Activated naive CD8-positive, alpha-beta T cell treated with anti-CD3 and anti-CD28 coated beads, Interleukin-2, amount 50 U/mL, for 24 hours (primary cell): Measurements from ENCODE around the gene SCN4A.
"Not testable (repeated sequence)": the region's sequence is repeated elsewhere in the genome, so short reads cannot be mapped to it uniquely, and the experiment has no call there.

Source experiments
- ATAC-seq: fragments of 150-1000 bp; cut with Tn5 transposase; one replicate; pipeline ENCODE4 v1.10.0; 2021
- DNase-seq: peaks from one replicate; pipeline ENCODE4 v3.0.0; 2021
- H3K27ac Mint-ChIP-seq: one replicate; pipeline ENCODE4 v1.8.0; 2021; ENCODE audit warnings: mild to moderate bottlenecking, mixed read lengths
- H3K27me3 Mint-ChIP-seq: one replicate; pipeline ENCODE4 v1.8.0; 2021; ENCODE audit warnings: mixed read lengths
- H3K36me3 Mint-ChIP-seq: one replicate; pipeline ENCODE4 v1.8.0; 2021; ENCODE audit warnings: low read depth, mixed read lengths
- H3K4me1 Mint-ChIP-seq: one replicate; pipeline ENCODE4 v1.8.0; 2021; ENCODE audit warnings: mixed read lengths
- H3K4me3 Mint-ChIP-seq: one replicate; pipeline ENCODE4 v1.8.0; 2021; ENCODE audit warnings: mild to moderate bottlenecking, moderate library complexity, mixed read lengths
- H3K9me3 Mint-ChIP-seq: one replicate; pipeline ENCODE4 v1.8.0; 2021; ENCODE audit warnings: mixed read lengths

The SCN4A gene

DNA sequence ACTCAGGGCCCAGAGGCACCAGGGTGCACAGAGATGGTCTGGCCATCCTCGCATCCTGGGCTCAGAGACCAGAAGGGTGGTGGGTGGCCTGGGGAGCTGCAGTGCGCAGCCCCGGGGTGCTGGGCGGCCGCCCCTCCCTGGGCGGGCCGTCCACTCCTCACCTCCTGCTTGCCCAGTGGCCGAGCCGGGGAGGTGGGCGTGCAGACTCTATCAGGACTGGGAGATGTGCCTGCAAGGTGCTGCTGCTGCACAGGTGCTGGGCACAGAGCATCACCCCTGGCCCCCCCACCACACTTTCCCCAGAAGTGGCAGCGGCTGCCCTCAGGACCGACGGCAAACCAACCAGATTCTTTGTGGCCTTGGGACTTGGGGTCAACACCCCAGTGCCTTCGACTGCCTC lies at the start of gene SCN4A:
TSS of gene SCN4A (minus strand) at position 123 of the 400 bp plus-strand sequence. CDS start at position 46, 77 bp downstream.
- DNase-seq (no peak), ATAC-seq (no peak)
- Mint-ChIP-seq H3K27me3 (no peaks in the 10 kb centered on the region), H3K27ac (peak within 1 kb of the TSS; percentile 1), H3K4me1 (peaks cover 17% of the 10 kb centered on the region), H3K36me3 (no peaks in the 10 kb centered on the region), H3K9me3 (no peaks in the 10 kb centered on the region), H3K4me3 (no peak within 1 kb of the TSS)

DNA sequence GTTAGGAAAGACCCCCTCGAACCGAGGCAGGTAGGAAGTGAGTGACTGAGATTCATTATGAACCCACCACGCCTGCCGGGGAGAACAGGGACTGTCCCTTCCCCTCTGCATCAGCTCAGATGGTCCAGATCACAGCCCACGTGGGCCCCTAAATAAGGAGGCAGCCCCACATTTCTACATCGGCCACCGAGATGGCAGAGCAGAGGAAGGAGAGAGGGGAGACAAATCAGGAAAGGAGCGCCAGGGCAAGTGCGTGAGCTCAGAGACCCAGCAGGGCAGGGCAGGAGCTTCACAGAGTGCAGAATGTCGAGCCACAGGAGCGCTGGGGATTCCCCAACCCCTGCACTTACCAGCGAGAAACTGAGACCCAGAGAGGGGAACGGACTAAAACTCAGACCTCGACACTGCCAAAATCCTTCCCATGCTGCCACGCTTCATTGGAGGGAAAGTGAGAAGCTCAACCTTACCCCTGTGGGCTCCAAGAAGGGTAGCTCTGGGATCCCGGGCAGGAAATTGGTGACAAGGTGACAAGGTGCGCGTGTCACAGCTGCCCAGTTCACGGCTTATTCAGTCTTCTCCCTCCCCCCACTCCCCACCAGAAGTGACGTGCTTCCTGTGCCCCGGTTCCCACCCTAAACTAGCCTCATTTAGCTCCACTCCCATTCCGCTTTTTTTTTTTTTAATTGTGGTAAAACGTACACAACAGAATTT lies 47.5 kb upstream of the SCN4A start, which contains the start of gene ICAM2:
TSS of gene ICAM2 (minus strand) at position 578 of the 711 bp plus-strand sequence. CDS start 13,942 bp downstream, outside the sequence.
- no peaks in the 10 kb centered on the region for H3K27me3 Mint-ChIP-seq
- H3K36me3 Mint-ChIP-seq, result peaks cover 3% of the 10 kb centered on the region
- DNase-seq (peak; percentile 85), ATAC-seq (peak; percentile 75)
- no peaks in the 10 kb centered on the region for H3K9me3 Mint-ChIP-seq
- peak within 1 kb of the TSS; percentile 99 for H3K4me3 Mint-ChIP-seq
- peak within 1 kb of the TSS; percentile 99 for H3K27ac Mint-ChIP-seq
- H3K4me1 Mint-ChIP-seq, result peaks cover 82% of the 10 kb centered on the region

DNA sequence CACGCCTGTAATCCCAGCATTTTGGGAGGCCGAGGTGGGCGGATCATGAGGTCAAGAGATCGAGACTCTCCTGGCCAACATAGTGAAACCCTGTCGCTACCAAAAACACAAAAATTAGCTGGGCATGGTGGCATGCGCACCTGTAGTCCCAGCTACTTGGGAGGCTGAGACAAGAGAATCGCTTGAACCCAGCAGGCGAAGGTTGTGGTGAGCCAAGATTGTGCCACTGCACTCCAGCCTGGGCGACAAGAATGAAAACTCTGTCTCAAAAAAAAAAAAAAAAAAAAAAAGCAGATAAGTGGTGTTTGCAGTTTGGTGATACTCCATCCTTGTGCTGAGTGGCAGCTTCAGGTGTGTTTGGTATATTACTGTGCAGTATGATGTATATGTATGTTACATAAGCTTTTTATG lies 46.8 kb upstream of the SCN4A start:
- ATAC-seq, result not testable (repeated sequence)

DNA sequence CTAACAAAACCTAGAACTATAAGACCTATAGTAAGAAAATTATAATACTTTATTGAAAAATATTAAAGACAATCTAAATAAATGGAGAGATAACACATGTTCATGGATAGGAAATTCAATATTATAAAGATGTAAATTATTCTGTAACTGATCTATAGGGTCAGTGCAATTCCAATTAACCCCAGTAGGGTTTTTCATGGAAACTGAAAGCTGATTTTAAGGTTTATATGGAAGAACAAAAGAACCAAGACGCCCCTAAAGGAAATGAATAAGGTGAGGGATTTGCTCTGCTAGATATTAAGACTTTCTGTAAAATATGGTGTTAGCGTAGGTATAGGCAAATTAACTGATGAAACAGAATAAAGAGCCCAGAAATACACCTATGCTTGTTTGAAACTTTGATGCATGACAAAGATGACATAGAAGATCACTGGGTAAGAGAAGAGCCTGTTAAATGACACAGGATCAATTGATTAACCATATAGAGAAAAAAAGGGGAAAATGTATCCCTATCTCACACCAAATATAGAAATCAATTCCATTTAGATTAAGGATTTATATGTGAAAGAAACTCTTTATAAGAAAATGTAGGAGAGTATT lies 44.8 kb upstream of the SCN4A start:
- peak overlapping the region; percentile 99 for H3K4me3 Mint-ChIP-seq
- H3K27ac Mint-ChIP-seq, result peak overlapping the region; percentile 90
- no peaks in the 10 kb centered on the region for H3K9me3 Mint-ChIP-seq
- H3K27me3 Mint-ChIP-seq, result no peaks in the 10 kb centered on the region
- DNase-seq (no peak), ATAC-seq (no peak)
- peaks cover 84% of the 10 kb centered on the region for H3K4me1 Mint-ChIP-seq
- peaks cover 5% of the 10 kb centered on the region for H3K36me3 Mint-ChIP-seq

More for the DNA sequence above, 46.8 kb upstream of the SCN4A start:
- not testable (repeated sequence) for H3K27me3 Mint-ChIP-seq, H3K36me3 Mint-ChIP-seq, DNase-seq, H3K9me3 Mint-ChIP-seq
- peak overlapping the region; percentile 99 for H3K27ac Mint-ChIP-seq
- H3K4me3 Mint-ChIP-seq, result peak overlapping the region; percentile 99
- H3K4me1 Mint-ChIP-seq, result peaks cover 80% of the 10 kb centered on the region

DNA sequence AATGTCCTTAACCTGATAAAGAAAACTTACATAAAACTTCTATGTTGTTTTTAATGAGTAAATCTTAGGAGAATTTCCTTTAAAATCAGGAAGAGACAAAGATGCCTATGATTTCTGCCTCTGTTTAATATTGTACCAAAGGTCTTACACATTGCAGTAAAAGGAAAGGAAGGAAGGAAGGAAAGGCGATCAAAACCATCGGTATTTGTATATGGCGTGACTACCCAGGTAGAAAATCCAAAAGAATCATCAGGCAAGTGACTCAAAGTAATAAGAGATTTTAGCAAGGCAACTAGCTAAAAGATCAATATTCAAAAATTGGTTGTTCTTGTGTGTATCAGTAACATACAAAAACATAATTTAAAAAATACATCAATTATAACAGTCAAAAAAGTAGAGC lies 44.3 kb upstream of the SCN4A start:
- ATAC-seq (no peak), DNase-seq (no peak)
- Mint-ChIP-seq H3K27ac (peak overlapping the region; percentile 90), H3K4me3 (peak overlapping the region; percentile 78), H3K27me3 (no peaks in the 10 kb centered on the region), H3K36me3 (peaks cover 6% of the 10 kb centered on the region), H3K4me1 (peaks cover 80% of the 10 kb centered on the region), H3K9me3 (no peaks in the 10 kb centered on the region)

DNA sequence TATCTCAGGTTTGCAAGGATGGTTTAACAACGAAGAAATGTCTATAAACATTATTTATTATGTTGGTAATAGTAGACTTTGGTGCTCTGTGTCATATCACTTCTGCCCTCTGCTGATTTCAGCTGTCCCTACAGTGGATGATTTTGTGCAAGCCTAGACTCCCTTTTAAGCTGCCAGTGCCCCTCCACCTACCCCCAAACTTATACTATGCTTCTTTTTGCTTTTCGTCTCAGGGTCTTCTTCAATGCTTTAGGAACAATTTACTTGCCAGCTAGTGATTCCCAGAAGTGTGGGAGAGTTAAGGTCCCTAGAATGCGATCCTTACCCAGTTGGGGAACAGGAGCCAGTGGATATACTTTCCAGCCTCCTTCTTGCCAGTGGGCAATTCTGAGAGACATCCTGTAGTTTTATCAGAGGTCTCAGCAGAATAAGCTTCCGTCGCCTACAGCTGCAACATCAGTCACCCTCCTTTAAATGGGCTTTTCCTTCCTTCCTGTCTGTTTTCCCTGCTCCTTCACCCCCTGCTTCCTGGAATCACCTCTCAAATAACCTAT lies 43.6 kb upstream of the SCN4A start:
- Mint-ChIP-seq H3K4me3 (peak overlapping the region; percentile 78), H3K9me3 (no peaks in the 10 kb centered on the region), H3K36me3 (peaks cover 12% of the 10 kb centered on the region), H3K27me3 (no peaks in the 10 kb centered on the region), H3K4me1 (peaks cover 80% of the 10 kb centered on the region), H3K27ac (peak overlapping the region; percentile 90)
- ATAC-seq (peak; percentile 22), DNase-seq (no peak)

DNA sequence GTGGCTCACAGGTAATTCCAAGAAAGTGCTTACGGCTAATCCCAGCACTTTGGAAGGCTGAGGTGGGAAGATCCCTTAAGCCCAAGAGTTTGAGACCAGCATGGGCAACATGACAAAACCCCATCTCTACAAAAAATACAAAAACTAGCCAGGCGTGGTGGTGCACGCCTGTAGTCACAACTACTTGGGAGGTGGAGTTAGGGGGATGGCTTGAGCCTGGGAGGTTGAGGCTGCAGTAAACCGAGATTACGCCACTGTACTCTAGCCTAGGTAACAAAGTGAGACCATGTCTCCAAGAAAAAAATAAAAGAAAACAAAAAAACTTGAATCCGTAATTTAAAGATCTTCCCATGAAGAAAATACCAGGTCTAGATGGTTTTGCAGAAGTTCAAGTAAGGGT lies 42.7 kb upstream of the SCN4A start:
- no peaks in the 10 kb centered on the region for H3K9me3 Mint-ChIP-seq
- H3K4me3 Mint-ChIP-seq, result peak overlapping the region; percentile 78
- H3K27ac Mint-ChIP-seq, result peak overlapping the region; percentile 90
- peaks cover 78% of the 10 kb centered on the region for H3K4me1 Mint-ChIP-seq
- DNase-seq, result no peak
- H3K27me3 Mint-ChIP-seq, result no peaks in the 10 kb centered on the region
- no peak for ATAC-seq
- peaks cover 17% of the 10 kb centered on the region for H3K36me3 Mint-ChIP-seq

DNA sequence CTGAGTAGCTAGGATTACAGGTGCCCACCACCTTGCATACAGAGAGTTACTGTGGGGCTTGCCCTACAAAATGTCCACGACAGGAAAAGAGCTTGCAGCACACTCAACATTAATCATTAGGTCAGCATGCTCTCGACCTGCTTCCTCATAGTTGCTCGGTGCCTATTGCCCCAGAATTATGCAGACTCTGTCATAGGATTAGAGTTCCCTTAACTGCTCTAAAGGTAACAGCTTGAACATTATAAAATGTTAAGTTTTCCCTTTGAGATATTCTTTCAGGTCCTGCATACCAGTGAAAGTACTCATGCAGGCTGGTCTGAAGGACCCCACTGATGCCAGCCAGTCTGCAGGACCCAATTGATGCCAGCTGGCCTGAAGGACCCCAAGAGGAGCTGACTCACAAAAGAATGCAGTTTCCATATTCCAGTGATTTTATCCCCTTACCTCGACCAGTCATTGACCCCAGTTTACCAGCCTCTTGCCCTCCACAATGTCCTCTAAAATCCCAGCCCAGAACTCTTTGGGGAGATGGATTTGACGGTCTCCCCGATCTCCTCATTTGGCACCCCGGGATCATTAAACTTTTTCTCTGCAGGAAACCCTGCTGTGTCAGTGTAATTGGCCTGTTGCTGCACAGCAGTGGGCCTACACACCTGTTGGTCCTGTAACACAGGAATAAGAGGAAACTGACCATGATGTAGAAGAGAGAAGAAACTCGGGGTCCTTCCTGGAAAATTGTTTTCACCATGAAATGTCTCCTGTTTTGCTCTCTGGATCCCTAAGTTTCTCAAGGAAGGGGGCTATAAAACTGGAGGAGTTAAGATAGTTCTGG lies 37.1 kb upstream of the SCN4A start:
- H3K4me3 Mint-ChIP-seq, result no peak overlapping the region
- peak overlapping the region; percentile 37 for H3K27ac Mint-ChIP-seq
- no peaks in the 10 kb centered on the region for H3K9me3 Mint-ChIP-seq
- no peaks in the 10 kb centered on the region for H3K27me3 Mint-ChIP-seq
- H3K4me1 Mint-ChIP-seq, result peaks cover 71% of the 10 kb centered on the region
- ATAC-seq, result no peak
- peaks cover 21% of the 10 kb centered on the region for H3K36me3 Mint-ChIP-seq
- DNase-seq, result no peak

DNA sequence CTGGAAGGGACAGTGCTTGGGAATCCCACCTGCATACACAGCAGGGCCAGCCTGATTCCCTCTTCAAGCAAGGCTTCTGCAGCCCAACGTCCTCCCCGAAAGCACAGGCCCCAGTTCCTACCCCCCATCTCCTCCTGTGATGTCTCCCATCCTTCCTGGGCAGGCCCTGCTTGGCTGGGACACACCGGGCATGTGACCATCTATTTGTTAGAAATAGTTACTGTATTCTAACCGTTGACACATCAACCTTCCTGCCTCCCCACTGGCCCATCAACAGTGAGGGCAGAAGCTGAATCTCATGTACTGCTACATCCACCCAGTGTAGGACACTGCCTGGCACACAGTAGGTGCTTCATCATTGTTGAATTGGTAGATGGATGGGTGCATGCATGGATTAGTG lies 36.1 kb upstream of the SCN4A start:
- ATAC-seq, result no peak
- Mint-ChIP-seq H3K4me1 (peaks cover 63% of the 10 kb centered on the region), H3K36me3 (peaks cover 21% of the 10 kb centered on the region), H3K9me3 (no peaks in the 10 kb centered on the region), H3K4me3 (no peak overlapping the region), H3K27ac (peak overlapping the region; percentile 71), H3K27me3 (no peaks in the 10 kb centered on the region)
- no peak for DNase-seq

DNA sequence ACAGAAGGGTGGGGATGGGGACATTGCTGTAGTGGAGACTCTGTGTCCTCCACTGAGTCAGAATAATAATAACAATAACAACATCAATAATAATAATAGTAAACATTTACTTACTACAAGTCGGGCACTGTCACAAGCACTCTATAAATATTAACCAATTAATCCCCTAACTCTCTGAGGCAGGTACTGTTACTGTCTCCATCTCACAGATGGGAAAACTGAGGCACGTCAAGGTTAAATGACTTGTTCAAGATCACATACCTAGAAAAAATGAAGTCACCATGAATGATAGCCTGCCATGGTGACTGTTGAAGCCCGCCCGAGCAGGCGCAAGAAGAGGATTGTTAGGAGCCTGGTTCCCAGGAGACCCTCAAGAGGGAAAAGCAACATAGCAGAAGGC lies 35.6 kb upstream of the SCN4A start:
- peak overlapping the region; percentile 71 for H3K27ac Mint-ChIP-seq
- ATAC-seq, result no peak
- peaks cover 25% of the 10 kb centered on the region for H3K36me3 Mint-ChIP-seq
- H3K4me3 Mint-ChIP-seq, result no peak overlapping the region
- no peaks in the 10 kb centered on the region for H3K9me3 Mint-ChIP-seq
- H3K27me3 Mint-ChIP-seq, result no peaks in the 10 kb centered on the region
- peaks cover 59% of the 10 kb centered on the region for H3K4me1 Mint-ChIP-seq
- no peak for DNase-seq

DNA sequence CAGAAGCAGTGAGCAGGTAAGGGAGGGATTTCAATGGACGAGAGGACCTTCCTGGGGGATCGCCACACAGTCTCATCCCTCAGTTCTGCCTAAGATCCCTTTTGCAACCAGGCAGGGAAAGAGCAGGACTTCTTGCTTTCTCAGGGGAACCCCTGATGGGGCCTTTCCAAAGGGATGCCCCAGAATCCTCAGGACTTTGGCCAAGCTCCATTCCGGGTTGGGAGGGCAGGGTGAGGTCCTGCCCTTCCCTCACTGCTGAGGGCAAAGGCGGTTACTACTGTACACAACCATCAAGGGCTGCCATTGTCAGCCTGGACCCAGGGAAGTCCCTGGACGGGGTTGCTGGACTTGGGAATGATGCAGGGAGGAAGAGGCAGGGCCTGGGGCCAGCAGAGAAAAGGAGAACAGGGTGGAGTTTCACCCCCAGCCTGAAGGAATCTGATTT lies 35.1 kb upstream of the SCN4A start:
- ATAC-seq (no peak), DNase-seq (no peak)
- no peak overlapping the region for H3K4me3 Mint-ChIP-seq
- H3K9me3 Mint-ChIP-seq, result no peaks in the 10 kb centered on the region
- peaks cover 27% of the 10 kb centered on the region for H3K36me3 Mint-ChIP-seq
- peaks cover 54% of the 10 kb centered on the region for H3K4me1 Mint-ChIP-seq
- no peak overlapping the region for H3K27ac Mint-ChIP-seq
- H3K27me3 Mint-ChIP-seq, result no peaks in the 10 kb centered on the region

DNA sequence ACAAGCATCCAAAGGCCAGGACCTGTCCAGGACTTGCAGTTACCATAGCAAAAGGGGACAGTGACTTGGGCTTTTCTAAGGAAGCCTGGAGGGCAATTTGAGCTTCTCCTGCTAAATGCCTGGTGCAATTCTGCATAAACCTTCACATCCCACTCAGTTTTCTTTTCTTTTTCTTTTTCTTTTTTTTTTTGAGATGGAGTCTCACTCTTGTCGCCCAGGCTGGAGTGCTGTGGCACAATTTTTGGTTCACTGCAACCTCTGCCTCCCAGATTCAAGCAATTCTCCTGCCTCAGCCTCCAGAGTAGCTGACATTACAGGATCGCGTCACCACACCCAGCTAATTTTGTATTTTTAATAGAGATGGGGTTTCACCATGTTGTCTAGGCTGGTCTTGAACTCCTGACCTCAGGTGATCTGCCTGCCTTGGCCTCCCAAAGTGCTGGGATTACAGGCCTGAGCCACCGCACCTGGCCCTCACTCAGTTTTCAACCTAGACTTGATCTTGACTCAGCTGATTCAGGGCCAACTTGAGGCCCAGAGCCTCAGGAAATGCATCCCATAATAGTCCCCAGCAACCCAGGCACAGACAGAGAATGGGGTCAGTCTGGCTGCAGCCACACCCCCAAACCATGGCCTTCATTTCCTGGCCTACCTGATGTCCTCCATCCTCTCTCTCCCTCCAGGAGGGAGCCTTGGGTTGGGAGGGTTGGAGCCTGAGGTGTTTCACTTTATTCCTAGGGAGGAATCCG lies 34.5 kb upstream of the SCN4A start:
- not testable (repeated sequence) for H3K4me3 Mint-ChIP-seq, DNase-seq, H3K9me3 Mint-ChIP-seq, ATAC-seq, H3K27ac Mint-ChIP-seq, H3K27me3 Mint-ChIP-seq
- Mint-ChIP-seq H3K36me3 (peaks cover 25% of the 10 kb centered on the region), H3K4me1 (peaks cover 51% of the 10 kb centered on the region)

DNA sequence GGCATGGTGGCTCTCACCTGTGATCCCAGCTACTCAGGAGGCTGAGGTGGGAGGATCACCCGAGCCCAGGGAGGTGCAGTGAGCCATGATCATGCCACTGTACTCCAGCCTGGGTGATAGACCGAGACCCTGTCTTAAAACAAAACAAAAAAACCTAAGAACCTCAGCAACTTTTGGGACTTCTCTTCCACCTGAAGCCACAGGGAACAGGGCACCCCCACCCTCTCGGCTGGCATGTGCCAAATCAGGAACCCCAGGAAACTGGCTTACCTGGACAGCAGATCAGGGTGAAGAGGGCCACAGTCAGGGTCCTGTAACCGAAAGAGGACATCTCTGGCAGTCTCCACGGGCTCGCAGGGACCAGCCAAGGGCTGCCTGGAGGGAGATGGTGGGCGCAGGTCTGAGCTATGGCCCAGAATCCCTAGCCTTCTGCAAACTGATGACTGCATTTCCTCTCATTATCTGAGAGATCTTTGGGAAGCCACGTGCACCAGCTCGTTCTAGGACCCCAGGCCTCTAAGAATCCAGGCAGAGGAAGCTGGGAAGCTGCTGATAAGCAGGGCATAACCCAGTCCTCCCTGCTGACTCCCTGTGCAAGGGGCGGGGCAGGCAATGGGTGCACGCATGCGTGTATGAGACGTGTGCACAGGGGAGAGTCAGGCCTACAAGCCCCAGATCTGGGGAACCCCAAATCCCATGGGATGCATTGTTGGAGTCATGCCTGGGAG lies 33.8 kb upstream of the SCN4A start:
- H3K36me3 Mint-ChIP-seq, result peaks cover 20% of the 10 kb centered on the region

More for the DNA sequence above, 33.8 kb upstream of the SCN4A start:
- ATAC-seq (no peak), DNase-seq (no peak)
- H3K4me1 Mint-ChIP-seq, result peaks cover 46% of the 10 kb centered on the region
- no peaks in the 10 kb centered on the region for H3K9me3 Mint-ChIP-seq
- H3K4me3 Mint-ChIP-seq, result no peak overlapping the region
- H3K27me3 Mint-ChIP-seq, result no peaks in the 10 kb centered on the region
- H3K27ac Mint-ChIP-seq, result no peak overlapping the region
